Vagina (tissue), 2 donors: ENCODE results near the gene PMEPA1. TPM values are rescaled to one million over a fixed set of nuclear protein-coding genes. Genes with fewer than 3 reads are reported as not detected.

Experiments
- DNase-seq, 2 donors: peaks; one replicate each; pipeline ENCODE4 v3.0.0-alpha.2; 2017; ENCODE audit errors: extremely low spot score in 2 of 2
- H3K27ac ChIP-seq: fragments of 200-600 bp; sonication (generic); one replicate; pipeline ENCODE4 v1.5.1; 2019
- H3K27me3 ChIP-seq: fragments of 200-600 bp; sonication (generic); one replicate; pipeline ENCODE4 v1.5.1; 2019
- H3K36me3 ChIP-seq, 2 donors: fragments of 200-600 bp; sonication (generic); one replicate each; pipeline ENCODE4 v1.5.1; 2017 to 2019
- H3K4me1 ChIP-seq: fragments of 200-600 bp; sonication (generic); one replicate; pipeline ENCODE4 v1.5.1; 2019
- H3K4me3 ChIP-seq, 2 donors: fragments of 200-600 bp; sonication (generic); 1 replicate in 1 of 2; 2 replicates in 1 of 2; pipeline ENCODE4 v1.5.1; 2016 to 2019
- H3K9me3 ChIP-seq: fragments of 200-600 bp; sonication (generic); one replicate; pipeline ENCODE4 v1.5.1; 2019
- POLR2A ChIP-seq, 2 donors: fragments of 450-650 bp; IDR thresholded peaks; one replicate each; pipeline ENCODE4 v1.6.1; 2017; ENCODE audit warnings: antibody characterized with exemption in 2 of 2, mild to moderate bottlenecking in 2 of 2, moderate library complexity in 2 of 2
- POLR2AphosphoS5 ChIP-seq, 2 donors: sonication (generic); formaldehyde crosslinking; IDR thresholded peaks; one replicate each; pipeline ENCODE4 v1.9.0; 2017; ENCODE audit warnings: antibody characterized with exemption in 2 of 2, mild to moderate bottlenecking in 2 of 2, low read depth in 1 of 2; ENCODE audit not compliant: insufficient read depth in 1 of 2
- intact Hi-C: fragments of 100-400 bp; cut with DNase I; formaldehyde crosslinking; loops from one replicate; pipeline ENCODE4 v1.15.1; 2023
- total RNA-seq: library from RNA; depleted of rRNA; stranded (reverse); fragments of >200 nt; gene quantifications from one replicate; pipeline ENCODE4 v1.2.3, GENCODE V29; 2016
- TF ChIP-seq, protein P1 (sequence below), 3 experiments: fragments of 450-650 bp in 2 of 3; fragments of 200-600 bp in 1 of 3; sonication (generic) in 1 of 3; IDR thresholded peaks; one replicate each; pipeline ENCODE4 v1.5.1; 2017 to 2019; ENCODE audit warnings: antibody characterized with exemption in 3 of 3, mild to moderate bottlenecking in 2 of 3, moderate library complexity in 2 of 3

Gene PMEPA1
- total RNA-seq, 1 donor from 2014 or later = 11.3 TPM

DNA sequence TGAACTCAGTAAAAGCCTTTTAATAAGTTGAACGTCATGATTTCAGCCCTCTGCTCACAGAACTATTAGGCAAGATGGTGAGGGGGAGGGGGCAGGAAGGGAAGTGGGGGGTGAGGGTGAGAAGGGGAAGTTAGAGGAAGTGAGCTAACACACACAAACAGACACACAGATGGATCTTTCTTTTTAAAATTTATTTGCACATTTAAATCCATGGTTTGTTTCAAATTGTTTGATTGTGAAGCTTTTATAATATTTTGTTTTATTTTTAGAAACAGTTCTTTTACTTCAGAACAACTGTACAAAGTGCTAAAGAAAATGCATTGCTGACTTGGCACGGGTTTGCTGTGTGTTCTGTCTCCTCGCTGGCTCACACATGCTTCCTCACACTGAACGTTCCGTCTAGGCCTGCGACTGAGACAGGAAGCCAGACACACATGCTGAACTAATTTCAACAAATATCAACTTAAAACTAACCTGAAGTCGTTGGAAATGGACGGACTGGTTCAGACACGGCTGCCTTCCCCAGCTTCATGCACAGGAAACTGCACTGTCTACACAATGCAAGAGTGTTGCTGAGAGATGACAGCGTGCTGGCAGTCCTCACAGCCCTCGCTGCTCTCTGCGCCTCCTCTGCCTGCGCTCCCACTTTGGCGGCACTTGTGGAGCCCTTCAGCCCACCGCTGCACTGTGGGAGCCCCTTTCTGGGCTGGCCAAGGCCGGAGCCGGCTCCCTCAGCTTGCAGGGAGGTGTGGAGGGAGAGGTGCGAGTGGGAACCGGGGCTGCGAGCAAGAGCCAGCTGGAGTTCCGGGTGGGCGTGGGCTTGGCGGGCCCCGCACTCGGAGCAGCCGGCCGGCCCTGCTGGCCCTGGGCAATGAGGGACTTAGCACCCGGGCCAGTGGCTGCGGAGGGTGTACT is 81.5 kb downstream of the PMEPA1 start:
- DNase-seq = peak in 1 of 2 donors; percentile 85
- TF ChIP-seq POLR2AphosphoS5 (IDR thresholded peaks at IDR 0.05; ENCODE audit: insufficient read depth in 1 of 2, low read depth in 1 of 2) (peak; percentile 11 to 19), POLR2A (IDR thresholded peaks at IDR 0.05) (no peak)
- TF ChIP-seq, protein P1, sequence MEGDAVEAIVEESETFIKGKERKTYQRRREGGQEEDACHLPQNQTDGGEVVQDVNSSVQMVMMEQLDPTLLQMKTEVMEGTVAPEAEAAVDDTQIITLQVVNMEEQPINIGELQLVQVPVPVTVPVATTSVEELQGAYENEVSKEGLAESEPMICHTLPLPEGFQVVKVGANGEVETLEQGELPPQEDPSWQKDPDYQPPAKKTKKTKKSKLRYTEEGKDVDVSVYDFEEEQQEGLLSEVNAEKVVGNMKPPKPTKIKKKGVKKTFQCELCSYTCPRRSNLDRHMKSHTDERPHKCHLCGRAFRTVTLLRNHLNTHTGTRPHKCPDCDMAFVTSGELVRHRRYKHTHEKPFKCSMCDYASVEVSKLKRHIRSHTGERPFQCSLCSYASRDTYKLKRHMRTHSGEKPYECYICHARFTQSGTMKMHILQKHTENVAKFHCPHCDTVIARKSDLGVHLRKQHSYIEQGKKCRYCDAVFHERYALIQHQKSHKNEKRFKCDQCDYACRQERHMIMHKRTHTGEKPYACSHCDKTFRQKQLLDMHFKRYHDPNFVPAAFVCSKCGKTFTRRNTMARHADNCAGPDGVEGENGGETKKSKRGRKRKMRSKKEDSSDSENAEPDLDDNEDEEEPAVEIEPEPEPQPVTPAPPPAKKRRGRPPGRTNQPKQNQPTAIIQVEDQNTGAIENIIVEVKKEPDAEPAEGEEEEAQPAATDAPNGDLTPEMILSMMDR (IDR thresholded peaks at IDR 0.05) = no peak
- intact Hi-C loops = no loop called here
- Histone ChIP-seq H3K4me3 (no peak overlapping the region), H3K9me3 (no peaks in the 10 kb centered on the region), H3K4me1 (peaks cover 14% of the 10 kb centered on the region), H3K36me3 (no peaks in the 10 kb centered on the region), H3K27me3 (no peaks in the 10 kb centered on the region), H3K27ac (peak overlapping the region; percentile 74)

DNA sequence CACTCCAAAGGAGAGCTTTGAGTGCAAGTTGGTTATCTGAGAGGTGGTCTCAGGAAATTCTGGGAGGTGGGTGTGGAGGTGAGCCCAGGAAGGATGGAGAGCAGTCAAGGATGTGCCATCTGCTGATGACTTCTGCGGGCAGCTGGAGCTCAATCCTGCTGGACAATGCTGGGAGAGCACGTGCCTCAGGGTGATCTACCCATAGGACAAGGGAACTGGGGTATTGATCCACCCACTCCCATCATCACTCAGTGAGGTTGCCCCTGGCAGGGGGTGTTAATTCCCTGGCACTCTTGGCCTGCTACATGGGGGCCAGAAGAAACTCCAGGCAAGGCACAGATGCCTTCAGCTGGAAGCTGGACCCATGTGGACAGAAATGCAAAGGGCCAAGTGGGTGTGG is 82.5 kb downstream of the PMEPA1 start:
- intact Hi-C loops = no loop called here
- no peaks in the 10 kb centered on the region for H3K9me3 ChIP-seq
- peak overlapping the region; percentile 74 for H3K27ac ChIP-seq
- H3K4me3 ChIP-seq = no peak overlapping the region
- peak in 1 of 2 donors; percentile 84 for DNase-seq
- H3K36me3 ChIP-seq = no peaks in the 10 kb centered on the region
- no peak for TF ChIP-seq POLR2AphosphoS5 (IDR thresholded peaks at IDR 0.05; ENCODE audit: insufficient read depth in 1 of 2, low read depth in 1 of 2)
- TF ChIP-seq POLR2A (IDR thresholded peaks at IDR 0.05) = no peak
- H3K4me1 ChIP-seq = peaks cover 18% of the 10 kb centered on the region
- H3K27me3 ChIP-seq = no peaks in the 10 kb centered on the region

DNA sequence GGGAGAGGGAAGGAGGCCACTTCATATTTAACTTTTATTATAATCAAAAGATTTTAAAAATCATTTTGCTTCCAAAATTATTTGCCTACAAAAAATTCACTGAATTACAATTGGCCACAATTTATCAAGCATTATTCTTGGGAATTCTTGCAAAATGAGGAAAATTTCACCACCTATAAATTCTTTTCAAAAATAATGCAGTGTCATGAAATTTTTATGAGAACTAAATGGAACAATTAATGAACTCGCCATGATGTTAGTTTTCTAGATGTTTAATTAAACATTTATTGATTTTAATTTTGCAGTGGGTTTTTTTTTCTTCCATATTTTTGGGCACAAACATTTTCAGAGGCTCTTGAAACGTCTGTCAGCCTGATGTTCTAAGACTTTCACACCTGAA is 83.8 kb downstream of the PMEPA1 start:
- no peaks in the 10 kb centered on the region for H3K9me3 ChIP-seq
- intact Hi-C loops = no loop called here
- no peak overlapping the region for H3K27ac ChIP-seq
- TF ChIP-seq POLR2A (IDR thresholded peaks at IDR 0.05) (no peak), POLR2AphosphoS5 (IDR thresholded peaks at IDR 0.05; ENCODE audit: insufficient read depth in 1 of 2, low read depth in 1 of 2) (no peak)
- TF ChIP-seq, protein P1 (IDR thresholded peaks at IDR 0.05) = no peak
- no peaks in the 10 kb centered on the region for H3K27me3 ChIP-seq
- peaks cover 30% of the 10 kb centered on the region for H3K4me1 ChIP-seq
- no peak for DNase-seq
- H3K36me3 ChIP-seq = no peaks in the 10 kb centered on the region
- no peak overlapping the region for H3K4me3 ChIP-seq

DNA sequence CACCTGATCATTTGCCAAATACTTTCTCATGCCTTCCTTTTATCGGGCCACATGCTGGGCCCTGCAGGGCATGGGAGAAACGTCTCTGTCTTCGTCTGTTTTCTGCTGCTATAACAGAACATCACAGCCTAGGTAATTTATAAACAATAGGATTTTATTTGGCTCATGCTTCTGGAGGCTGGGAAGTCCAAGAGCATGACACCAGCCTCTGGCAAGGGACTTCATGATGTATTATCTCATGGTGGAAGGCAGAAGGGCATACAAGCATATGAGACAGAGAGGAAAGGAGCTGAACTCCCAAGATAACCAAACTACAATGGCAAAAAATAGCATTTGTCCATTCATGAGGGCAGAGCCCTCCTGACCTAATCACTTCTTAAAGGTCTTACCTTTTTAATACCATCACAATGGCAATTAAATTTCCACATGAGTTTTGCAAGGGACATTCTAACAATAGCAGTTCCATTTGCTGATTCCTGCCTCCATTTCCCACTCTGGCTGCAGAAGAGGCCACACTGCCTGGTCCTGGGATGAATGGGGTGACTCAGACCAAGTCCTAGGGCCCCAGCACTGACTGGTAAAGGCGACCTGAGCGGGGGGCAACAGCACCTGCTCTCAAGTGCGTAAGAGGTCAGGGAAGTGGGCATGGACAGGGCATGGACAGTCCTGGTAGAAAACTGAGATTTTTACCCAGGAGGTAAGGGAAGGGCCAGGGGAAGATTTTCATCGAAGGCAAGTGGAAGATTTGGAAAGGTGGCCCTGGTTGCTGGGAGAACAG is 84.4 kb downstream of the PMEPA1 start:
- Histone ChIP-seq H3K36me3 (no peaks in the 10 kb centered on the region), H3K27ac (no peak overlapping the region), H3K4me3 (no peak overlapping the region), H3K9me3 (no peaks in the 10 kb centered on the region), H3K27me3 (no peaks in the 10 kb centered on the region), H3K4me1 (peaks cover 30% of the 10 kb centered on the region)
- intact Hi-C loops = no loop called here
- TF ChIP-seq, protein P1 (IDR thresholded peaks at IDR 0.05) = no peak
- TF ChIP-seq POLR2AphosphoS5 (IDR thresholded peaks at IDR 0.05; ENCODE audit: insufficient read depth in 1 of 2, low read depth in 1 of 2) (no peak), POLR2A (IDR thresholded peaks at IDR 0.05) (no peak)
- peak; percentile 34 to 60 for DNase-seq

DNA sequence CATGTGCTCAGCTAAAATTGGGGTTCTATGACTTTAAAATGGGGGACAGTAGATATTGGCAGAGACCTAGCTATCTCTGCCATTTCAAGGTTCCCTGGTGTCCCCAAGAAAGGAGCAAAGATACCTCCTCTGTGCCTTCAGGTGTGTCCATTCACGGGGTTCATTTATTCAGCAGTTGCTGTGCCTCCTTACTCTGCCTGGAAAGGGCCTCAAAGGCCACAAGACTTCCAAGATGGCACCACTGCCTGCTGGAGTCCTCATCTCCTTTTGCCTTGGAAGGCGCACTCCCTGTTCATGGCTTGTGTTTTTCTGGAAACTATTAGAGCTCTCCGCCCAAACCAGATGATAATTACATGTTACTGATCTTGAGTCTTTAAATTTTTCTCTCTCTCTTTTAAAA is 85.7 kb downstream of the PMEPA1 start:
- no peaks in the 10 kb centered on the region for H3K27me3 ChIP-seq
- TF ChIP-seq POLR2A (IDR thresholded peaks at IDR 0.05) (no peak), POLR2AphosphoS5 (IDR thresholded peaks at IDR 0.05; ENCODE audit: insufficient read depth in 1 of 2, low read depth in 1 of 2) (no peak)
- TF ChIP-seq, protein P1 (IDR thresholded peaks at IDR 0.05) = no peak
- intact Hi-C loops = no loop called here
- DNase-seq = peak in 1 of 2 donors; percentile 67
- no peak overlapping the region for H3K27ac ChIP-seq
- H3K36me3 ChIP-seq = no peaks in the 10 kb centered on the region
- H3K9me3 ChIP-seq = no peaks in the 10 kb centered on the region
- H3K4me1 ChIP-seq = peaks cover 30% of the 10 kb centered on the region
- no peak overlapping the region for H3K4me3 ChIP-seq
